MCF 10A (cell line): Measurements from ENCODE around the gene ANXA3. TPM values are rescaled to one million over a fixed set of nuclear protein-coding genes. Genes with fewer than 3 reads are reported as not detected.

Source experiments
- BruUV-seq: library from RNA; stranded (reverse); fragments of 400-500 nt; replicated peaks from 2 replicates; lab custom pipeline; 2021; lab: Mats Ljungman, UMichigan
- CTCF ChIA-PET: fragments of 300-600 bp; sonication (Branson Sonifier 250); formaldehyde crosslinking; extraction: SDS; loops from one replicate; lab custom pipeline; 2021; ENCODE audit warnings: antibody characterized with exemption, inconsistent platforms; lab: Yijun Ruan, JAX
- POLR2A ChIA-PET: fragments of 300-600, 350-650 bp; sonication (Branson Sonifier 250); formaldehyde crosslinking; extraction: SDS; loops from one replicate; lab custom pipeline; 2020; ENCODE audit warnings: antibody characterized with exemption, inconsistent platforms; lab: Yijun Ruan, JAX
- DNase-seq: peaks from one replicate; pipeline ENCODE4 v3.0.0-alpha.2; 2018; ENCODE audit not compliant: unreplicated experiment
- H3K27ac Mint-ChIP-seq: one replicate; pipeline ENCODE4 v1.8.0; 2022; ENCODE audit warnings: mild to moderate bottlenecking, low read depth, mixed read lengths; ENCODE audit not compliant: unreplicated experiment
- H3K27me3 Mint-ChIP-seq: one replicate; pipeline ENCODE4 v1.8.0; 2022; ENCODE audit warnings: mixed read lengths; ENCODE audit not compliant: insufficient read depth, unreplicated experiment
- H3K36me3 Mint-ChIP-seq: one replicate; pipeline ENCODE4 v1.8.0; 2022; ENCODE audit warnings: mild to moderate bottlenecking, moderate library complexity, mixed read lengths; ENCODE audit not compliant: insufficient read depth, unreplicated experiment
- H3K4me1 Mint-ChIP-seq: one replicate; pipeline ENCODE4 v1.8.0; 2022; ENCODE audit warnings: mixed read lengths; ENCODE audit not compliant: insufficient read depth, unreplicated experiment
- H3K4me3 Mint-ChIP-seq: one replicate; pipeline ENCODE4 v1.8.0; 2022; ENCODE audit warnings: mild to moderate bottlenecking, moderate library complexity, mixed read lengths; ENCODE audit not compliant: unreplicated experiment
- H3K9me3 Mint-ChIP-seq: one replicate; pipeline ENCODE4 v1.8.0; 2022; ENCODE audit warnings: mixed read lengths; ENCODE audit not compliant: unreplicated experiment
- intact Hi-C: fragments of 100-400 bp; cut with micrococcal nuclease; formaldehyde crosslinking; loops from 2 replicates; pipeline ENCODE4 v1.14.1; 2022
- total RNA-seq: library from RNA; stranded (reverse); gene quantifications from 2 replicates; pipeline ENCODE4 v1.2.3, GENCODE V29; 2022
- TF ChIP-seq, protein P1 (sequence below): fragments of 200-600 bp; IDR thresholded peaks from one replicate; pipeline ENCODE4 v1.8.0; 2022; ENCODE audit warnings: antibody characterized with exemption, mild to moderate bottlenecking; ENCODE audit not compliant: unreplicated experiment

ANXA3 gene
- total RNA-seq, 1 experiment from 2014 or later = 260 TPM

GRCh38 chr4:78608684-78609083 is 57.1 kb downstream of the ANXA3 start:
- intact Hi-C loops = no loop called here

DNA sequence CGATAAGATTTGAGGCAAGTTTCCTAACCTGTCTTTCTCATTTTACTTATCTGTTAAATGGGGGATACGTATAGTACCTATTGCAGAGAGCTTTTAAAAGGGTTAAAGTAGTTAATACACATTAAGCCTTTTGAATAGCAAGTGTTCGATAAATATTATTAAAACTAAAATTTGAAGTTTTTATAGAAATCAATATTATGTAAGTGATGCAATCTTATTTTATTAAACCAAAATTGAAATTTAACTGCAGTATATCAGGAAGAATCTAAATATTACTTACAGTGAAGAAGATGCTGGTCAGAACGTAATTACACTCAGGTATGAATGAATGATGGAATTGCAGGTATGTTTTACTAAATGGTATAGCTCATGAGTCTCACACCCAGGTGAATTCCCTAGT is 58.0 kb downstream of the ANXA3 start:
- no TSS peak for BruUV-seq
- Mint-ChIP-seq H3K27me3 (no peaks in the 10 kb centered on the region), H3K4me1 (no peaks in the 10 kb centered on the region), H3K9me3 (no peaks in the 10 kb centered on the region), H3K27ac (no peak overlapping the region), H3K36me3 (peaks cover 47% of the 10 kb centered on the region), H3K4me3 (no peak overlapping the region)
- intact Hi-C loops = no loop called here
- DNase-seq = no peak
- ChIA-PET CTCF (interaction anchor here (0.6 to 7.6 kb wide), 7 partner anchors 26 to 329 kb away, joined by 3 to 81 read pairs (median 4); no protein-coding TSS in a partner anchor), POLR2A (no interaction called here)
- TF ChIP-seq, protein P1, sequence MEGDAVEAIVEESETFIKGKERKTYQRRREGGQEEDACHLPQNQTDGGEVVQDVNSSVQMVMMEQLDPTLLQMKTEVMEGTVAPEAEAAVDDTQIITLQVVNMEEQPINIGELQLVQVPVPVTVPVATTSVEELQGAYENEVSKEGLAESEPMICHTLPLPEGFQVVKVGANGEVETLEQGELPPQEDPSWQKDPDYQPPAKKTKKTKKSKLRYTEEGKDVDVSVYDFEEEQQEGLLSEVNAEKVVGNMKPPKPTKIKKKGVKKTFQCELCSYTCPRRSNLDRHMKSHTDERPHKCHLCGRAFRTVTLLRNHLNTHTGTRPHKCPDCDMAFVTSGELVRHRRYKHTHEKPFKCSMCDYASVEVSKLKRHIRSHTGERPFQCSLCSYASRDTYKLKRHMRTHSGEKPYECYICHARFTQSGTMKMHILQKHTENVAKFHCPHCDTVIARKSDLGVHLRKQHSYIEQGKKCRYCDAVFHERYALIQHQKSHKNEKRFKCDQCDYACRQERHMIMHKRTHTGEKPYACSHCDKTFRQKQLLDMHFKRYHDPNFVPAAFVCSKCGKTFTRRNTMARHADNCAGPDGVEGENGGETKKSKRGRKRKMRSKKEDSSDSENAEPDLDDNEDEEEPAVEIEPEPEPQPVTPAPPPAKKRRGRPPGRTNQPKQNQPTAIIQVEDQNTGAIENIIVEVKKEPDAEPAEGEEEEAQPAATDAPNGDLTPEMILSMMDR = no peak

More at GRCh38 chr4:78608684-78609083, 57.1 kb downstream of the ANXA3 start:
- TF ChIP-seq, protein P1 = no peak
- CTCF ChIA-PET = interaction anchor here (7.6 kb wide), 1 partner anchor 254 kb away, joined by 81 read pairs; no protein-coding TSS in a partner anchor
- H3K36me3 Mint-ChIP-seq = peaks cover 55% of the 10 kb centered on the region
- H3K9me3 Mint-ChIP-seq = no peaks in the 10 kb centered on the region
- no TSS peak for BruUV-seq
- no peaks in the 10 kb centered on the region for H3K27me3 Mint-ChIP-seq
- DNase-seq = no peak
- POLR2A ChIA-PET = interaction anchor here (0.6 kb wide), 1 partner anchor 254 kb away, joined by 3 read pairs; no protein-coding TSS in a partner anchor
- no peak overlapping the region for H3K4me3 Mint-ChIP-seq
- H3K4me1 Mint-ChIP-seq = no peaks in the 10 kb centered on the region
- no peak overlapping the region for H3K27ac Mint-ChIP-seq

DNA sequence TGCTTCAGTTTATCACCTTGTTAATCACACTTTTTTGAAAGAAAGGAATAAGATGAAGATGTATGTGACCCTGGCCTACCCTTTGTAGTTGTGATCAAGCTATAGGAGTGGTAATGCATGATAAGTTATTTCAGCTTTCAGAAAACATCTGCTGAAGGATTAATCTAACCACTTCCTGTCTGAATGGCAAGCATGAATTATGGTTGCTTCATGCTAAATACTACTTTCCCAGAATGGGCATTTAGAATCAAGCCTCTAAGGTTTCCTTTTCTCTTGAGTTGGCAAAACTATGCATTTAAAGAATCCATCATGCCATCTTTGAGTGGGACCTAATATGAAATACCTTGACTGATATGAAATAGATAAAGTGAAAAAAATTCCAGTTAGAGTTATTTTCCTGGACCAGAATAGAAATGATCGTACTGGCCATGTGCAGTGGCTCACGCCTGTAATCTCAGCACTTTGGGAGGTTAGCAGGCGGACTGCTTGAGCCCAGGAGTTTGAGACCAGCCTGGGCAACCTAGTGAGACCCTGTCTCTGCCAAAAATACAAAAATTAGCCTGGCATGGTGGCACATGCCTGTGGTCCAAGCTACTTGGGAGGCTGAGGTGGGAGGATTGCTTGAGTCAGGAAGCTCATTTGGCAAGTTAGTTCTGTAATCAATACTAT is 59.1 kb downstream of the ANXA3 start:
- intact Hi-C loops = no loop called here
- no peak for DNase-seq
- ChIA-PET POLR2A (interaction anchor here (0.9 kb wide), 1 partner anchor 35 kb away, joined by 3 read pairs; no protein-coding TSS in a partner anchor), CTCF (interaction anchor here (0.6 to 7.6 kb wide), 10 partner anchors 18 to 342 kb away, joined by 3 to 81 read pairs (median 4); no protein-coding TSS in a partner anchor)
- Mint-ChIP-seq H3K36me3 (peaks cover 36% of the 10 kb centered on the region), H3K27ac (no peak overlapping the region), H3K27me3 (no peaks in the 10 kb centered on the region), H3K9me3 (no peaks in the 10 kb centered on the region), H3K4me3 (no peak overlapping the region), H3K4me1 (no peaks in the 10 kb centered on the region)
- no TSS peak for BruUV-seq
- TF ChIP-seq, protein P1 = no peak

DNA sequence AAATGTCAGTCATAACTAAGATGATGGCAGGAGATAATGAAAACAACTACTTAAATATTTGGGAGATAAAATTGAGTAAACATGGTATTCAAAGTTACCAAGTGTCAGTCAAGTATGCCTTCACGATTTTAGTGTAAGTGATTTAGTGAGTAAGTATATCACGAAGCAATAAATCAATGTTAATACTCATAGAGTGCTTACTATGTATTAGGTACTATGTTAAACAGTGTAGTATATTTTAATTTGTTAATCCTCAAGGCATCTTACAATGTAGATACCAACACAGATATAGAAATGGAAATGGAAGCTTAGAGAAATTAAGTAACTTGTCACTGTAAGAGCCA is 59.6 kb downstream of the ANXA3 start:
- CTCF ChIA-PET = interaction anchor here (0.6 to 7.6 kb wide), 4 partner anchors 33 to 341 kb away, joined by 3 to 81 read pairs (median 13); no protein-coding TSS in a partner anchor
- Mint-ChIP-seq H3K4me3 (no peak overlapping the region), H3K36me3 (peaks cover 30% of the 10 kb centered on the region), H3K27ac (no peak overlapping the region), H3K27me3 (no peaks in the 10 kb centered on the region), H3K4me1 (no peaks in the 10 kb centered on the region), H3K9me3 (no peaks in the 10 kb centered on the region)
- POLR2A ChIA-PET = interaction anchor here (0.9 kb wide), 1 partner anchor 34 kb away, joined by 3 read pairs; no protein-coding TSS in a partner anchor
- intact Hi-C loops = no loop called here
- TF ChIP-seq, protein P1 = no peak
- no peak for DNase-seq
- BruUV-seq = no TSS peak
